Esophagus (tissue), 2 donors: ENCODE measurements around the gene COX4I2. TPM values are rescaled to one million over a fixed set of nuclear protein-coding genes. Genes with fewer than 3 reads are reported as not detected.
A peak's percentile ranks its signal among the peaks of the same experiment; 100 is the strongest.
"Not testable (repeated sequence)": the region's sequence is repeated elsewhere in the genome, so short reads cannot be mapped to it uniquely, and the experiment has no call there.

Experiments used
- H3K27ac ChIP-seq, 2 donors: one replicate each; pipeline ENCODE4 v1.5.1; 2013; ENCODE audit warnings: low read depth in 2 of 2, mild to moderate bottlenecking in 2 of 2, inconsistent platforms in 1 of 2, low read length in 1 of 2, moderate library complexity in 1 of 2
- H3K27me3 ChIP-seq, 2 donors: one replicate each; pipeline ENCODE4 v1.6.1; 2013; ENCODE audit warnings: low read length in 2 of 2, control low read depth in 1 of 2, mild to moderate bottlenecking in 1 of 2; ENCODE audit not compliant: insufficient read depth in 2 of 2, control insufficient read depth in 1 of 2
- H3K36me3 ChIP-seq, 2 donors: one replicate each; pipeline ENCODE4 v1.6.1; 2013; ENCODE audit warnings: low read length in 1 of 2; ENCODE audit not compliant: control insufficient read depth in 2 of 2, insufficient read depth in 2 of 2
- H3K4me1 ChIP-seq, 2 donors: one replicate each; pipeline ENCODE4 v1.6.1; 2013; ENCODE audit warnings: low read length in 1 of 2; ENCODE audit not compliant: control insufficient read depth in 2 of 2, insufficient read depth in 2 of 2
- H3K4me3 ChIP-seq, 2 donors: one replicate each; pipeline ENCODE4 v1.5.1; 2013; ENCODE audit warnings: low read length in 2 of 2, mild to moderate bottlenecking in 2 of 2, low read depth in 1 of 2, moderate library complexity in 1 of 2
- H3K9me3 ChIP-seq, 2 donors: one replicate each; pipeline ENCODE4 v1.6.1; 2013; ENCODE audit warnings: mild to moderate bottlenecking in 2 of 2, low read depth in 1 of 2, low read length in 1 of 2, moderate library complexity in 1 of 2; ENCODE audit not compliant: control insufficient read depth in 2 of 2, insufficient read depth in 1 of 2
- WGBS, 2 donors: extraction: QIAGEN DNeasy Blood & Tissue Kit; methylation state at CpG; one replicate each; pipeline ENCODE4 v1.1.7; 2013; 5-methylcytosine and 5-hydroxymethylcytosine counted together
- polyA plus RNA-seq, 2 donors: library from polyadenylated mRNA; stranded (reverse); fragments of 200-250 nt; gene quantifications; one replicate each; pipeline ENCODE4 v1.2.3, GENCODE V29; 2013
- donor health status: healthy with polysubstance abuse.
- donor health status: Bipolar disorder and iron deficiency.

The COX4I2 gene
- polyA plus RNA-seq, 2 donors: 2.6 to 3.8 TPM

DNA sequence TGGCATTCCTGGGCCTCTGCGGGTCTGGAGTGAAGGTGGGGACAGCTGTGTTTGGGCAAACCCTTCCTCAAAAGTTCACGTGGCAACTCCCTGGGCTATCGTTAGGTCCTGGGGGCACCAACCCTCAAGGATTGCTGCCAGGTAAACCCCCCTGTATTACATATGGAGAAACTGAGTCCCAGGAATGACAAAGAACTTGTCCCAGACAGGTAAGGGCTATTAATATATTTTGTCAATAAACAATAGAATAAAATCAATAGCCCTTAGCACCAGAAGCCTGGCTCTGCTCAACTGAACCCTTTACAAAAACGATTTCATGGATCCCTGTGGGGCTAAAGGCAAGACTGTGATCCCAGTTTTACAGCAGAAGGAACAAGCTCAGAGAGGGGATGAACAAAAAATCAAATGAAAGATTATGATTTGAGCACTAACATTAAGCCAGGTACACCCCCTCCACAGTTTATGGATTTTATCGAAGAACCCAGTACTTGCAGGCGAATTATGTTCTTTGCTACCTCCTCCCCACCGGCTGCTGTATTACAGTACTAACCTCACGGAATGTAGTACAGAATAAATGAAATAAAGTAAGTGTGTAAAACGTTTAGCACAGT, 30.0 kb upstream of the COX4I2 start:
- H3K27ac ChIP-seq: peak overlapping the region; percentile 87 to 98
- H3K27me3 ChIP-seq: no peaks in the 10 kb centered on the region
- H3K9me3 ChIP-seq: no peaks in the 10 kb centered on the region
- no peaks in the 10 kb centered on the region for H3K36me3 ChIP-seq
- H3K4me3 ChIP-seq: peak overlapping the region; percentile 81 to 83
- peaks cover 0 to 6% of the 10 kb centered on the region in 2 donors for H3K4me1 ChIP-seq
- 58 to 59% methylated on average over 9 of the region's 9 CpGs for WGBS, 2 donors

DNA sequence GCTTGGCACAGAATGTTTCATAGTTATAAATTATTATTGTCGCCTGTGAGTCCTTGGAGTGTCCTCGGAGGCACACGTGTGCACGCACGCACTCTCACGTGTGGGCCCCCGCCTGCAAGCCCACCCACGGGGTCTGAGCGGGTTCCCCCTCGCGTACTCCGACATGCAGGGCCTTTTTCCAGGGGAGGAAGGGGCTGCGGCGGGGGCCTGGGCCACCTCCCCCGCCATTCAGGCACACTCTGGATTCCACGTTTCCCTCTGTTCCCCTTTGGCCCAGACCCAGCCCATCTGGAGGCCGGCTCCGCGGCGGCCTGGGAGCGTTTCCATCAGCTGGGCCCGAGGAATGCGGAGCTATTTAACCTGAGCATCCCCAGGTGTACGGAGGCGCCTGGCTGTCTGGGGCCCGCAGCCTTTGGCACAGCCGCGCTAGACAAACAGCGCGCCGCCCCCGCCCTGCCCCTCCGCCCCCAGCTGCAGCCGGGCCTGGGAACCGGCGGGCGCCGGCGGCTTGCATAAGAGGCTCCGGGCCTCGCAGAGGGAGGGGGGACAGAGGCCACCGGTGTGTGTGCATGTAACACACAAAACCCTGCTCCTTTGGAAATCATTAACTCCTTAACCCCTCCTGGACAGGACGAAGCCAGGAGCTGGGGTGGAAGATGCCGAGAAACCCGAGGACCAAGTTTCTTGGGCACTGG, 29.3 kb upstream of the COX4I2 start:
- 17 to 19% methylated on average over 40 to 45 of the region's 45 CpGs for WGBS, 2 donors
- Histone ChIP-seq H3K36me3 (no peaks in the 10 kb centered on the region), H3K4me1 (peaks cover 0 to 6% of the 10 kb centered on the region in 2 donors), H3K9me3 (no peaks in the 10 kb centered on the region), H3K4me3 (peak overlapping the region in 1 of 2 donors; percentile 81), H3K27ac (peak overlapping the region; percentile 87 to 98), H3K27me3 (no peaks in the 10 kb centered on the region)

DNA sequence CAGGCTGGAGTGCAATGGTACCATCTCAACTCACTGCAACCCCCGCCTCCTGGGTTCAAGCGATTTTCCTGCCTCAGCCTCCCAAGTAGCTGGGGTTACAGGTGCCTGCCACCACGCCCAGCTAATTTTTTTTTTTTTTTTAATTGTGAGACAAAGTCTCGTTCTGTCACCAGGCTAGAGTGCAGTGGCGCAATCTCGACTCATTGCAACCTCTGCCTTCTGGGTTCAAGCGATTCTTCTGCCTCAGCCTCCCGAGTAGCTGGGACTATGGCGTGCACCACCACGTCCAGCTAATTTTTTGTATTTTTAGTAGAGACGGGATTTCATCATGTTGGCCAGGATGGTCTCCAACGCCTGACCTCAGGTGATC, 25.5 kb upstream of the COX4I2 start:
- WGBS, 2 donors: 76 to 79% methylated on average over 12 of the region's 12 CpGs
- not testable (repeated sequence) for H3K9me3 ChIP-seq, H3K4me3 ChIP-seq, H3K36me3 ChIP-seq, H3K27me3 ChIP-seq, H3K4me1 ChIP-seq
- H3K27ac ChIP-seq: peak overlapping the region; percentile 75 to 80

DNA sequence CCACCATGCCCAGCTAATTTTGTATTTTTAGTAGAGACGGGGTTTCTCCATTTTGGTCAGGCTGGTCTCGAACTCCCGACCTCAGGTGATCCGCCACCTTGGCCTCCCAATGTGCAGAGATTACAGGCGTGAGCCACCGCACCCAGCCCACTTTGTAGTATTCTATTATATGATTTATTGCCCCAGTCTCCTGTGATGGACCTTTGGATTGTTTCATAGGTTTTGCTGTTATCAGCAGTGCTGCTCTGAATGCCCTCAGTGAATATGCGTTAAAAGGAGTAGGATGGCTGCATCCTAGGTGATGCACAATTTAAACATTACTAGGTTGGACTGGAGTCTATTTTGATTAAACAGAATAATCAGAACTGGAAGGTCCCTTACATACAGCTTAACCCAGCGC, 22.3 kb upstream of the COX4I2 start:
- H3K27ac ChIP-seq: no peak overlapping the region
- 82 to 95% methylated on average over 8 of the region's 8 CpGs for WGBS, 2 donors
- H3K4me1 ChIP-seq: no peaks in the 10 kb centered on the region
- peaks cover 0 to 3% of the 10 kb centered on the region in 2 donors for H3K9me3 ChIP-seq
- H3K36me3 ChIP-seq: no peaks in the 10 kb centered on the region
- no peaks in the 10 kb centered on the region for H3K27me3 ChIP-seq
- H3K4me3 ChIP-seq: no peak overlapping the region

DNA sequence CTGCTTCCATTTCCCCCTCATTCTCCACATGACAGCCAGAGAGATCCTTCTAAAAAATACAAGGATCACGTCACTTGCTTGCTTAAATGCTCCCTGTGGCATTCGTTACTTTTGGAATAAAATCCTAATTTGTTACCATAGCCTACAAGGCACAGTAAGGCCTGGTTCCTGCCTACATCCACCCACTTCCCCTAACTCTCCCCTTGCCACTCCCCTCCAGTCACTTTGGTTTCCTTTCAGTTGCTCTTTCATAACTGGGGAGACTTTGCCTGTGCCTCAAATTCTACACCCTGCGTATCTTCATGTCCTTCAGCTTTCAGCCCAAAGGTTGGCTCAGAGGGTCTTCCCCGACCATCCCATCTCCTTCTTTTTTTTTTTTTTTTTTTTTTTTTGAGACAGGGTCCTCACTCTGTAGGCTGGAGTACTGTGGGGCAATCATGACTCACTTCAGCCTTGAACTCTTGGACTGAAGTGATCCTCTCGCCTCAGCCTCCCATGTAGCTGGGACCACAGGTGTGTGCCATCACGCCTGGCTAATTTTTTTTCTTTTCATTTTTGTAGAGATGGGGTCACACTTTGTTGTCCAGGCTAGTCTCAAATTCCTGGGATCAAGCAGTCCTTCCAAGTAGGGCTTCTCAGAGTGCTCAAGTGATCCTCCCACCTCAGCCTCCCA, 20.1 kb upstream of the COX4I2 start:
- no peaks in the 10 kb centered on the region for H3K27me3 ChIP-seq
- H3K27ac ChIP-seq: no peak overlapping the region
- no peaks in the 10 kb centered on the region for H3K4me1 ChIP-seq
- no peak overlapping the region for H3K4me3 ChIP-seq
- no peaks in the 10 kb centered on the region for H3K36me3 ChIP-seq
- WGBS, 2 donors: 82 to 83% methylated on average over 6 of the region's 6 CpGs
- H3K9me3 ChIP-seq: peaks cover 0 to 3% of the 10 kb centered on the region in 2 donors

DNA sequence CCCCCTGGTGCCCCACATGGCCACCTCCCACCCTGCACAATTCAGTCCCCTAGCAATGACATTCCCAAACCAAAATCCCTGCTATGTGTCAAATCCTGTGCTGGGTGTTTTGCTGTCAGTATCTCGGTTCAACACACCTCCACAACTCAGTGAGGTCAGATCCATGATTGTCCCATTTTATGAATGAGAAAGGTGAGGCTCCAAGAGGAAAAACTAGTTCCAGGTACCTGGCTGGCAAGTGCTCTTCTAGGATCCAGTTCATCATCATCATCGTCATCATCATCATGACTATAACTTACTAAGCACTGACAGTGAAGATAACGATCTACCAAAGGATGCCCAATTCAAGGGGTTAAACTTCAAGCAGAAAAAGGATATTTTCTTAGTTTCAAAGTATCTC, 17.5 kb upstream of the COX4I2 start:
- Histone ChIP-seq H3K4me3 (no peak overlapping the region), H3K27ac (no peak overlapping the region), H3K36me3 (no peaks in the 10 kb centered on the region), H3K27me3 (no peaks in the 10 kb centered on the region), H3K9me3 (peaks cover 0 to 3% of the 10 kb centered on the region in 2 donors), H3K4me1 (no peaks in the 10 kb centered on the region)
- 75 to 83% methylated on average over 3 of the region's 3 CpGs for WGBS, 2 donors

DNA sequence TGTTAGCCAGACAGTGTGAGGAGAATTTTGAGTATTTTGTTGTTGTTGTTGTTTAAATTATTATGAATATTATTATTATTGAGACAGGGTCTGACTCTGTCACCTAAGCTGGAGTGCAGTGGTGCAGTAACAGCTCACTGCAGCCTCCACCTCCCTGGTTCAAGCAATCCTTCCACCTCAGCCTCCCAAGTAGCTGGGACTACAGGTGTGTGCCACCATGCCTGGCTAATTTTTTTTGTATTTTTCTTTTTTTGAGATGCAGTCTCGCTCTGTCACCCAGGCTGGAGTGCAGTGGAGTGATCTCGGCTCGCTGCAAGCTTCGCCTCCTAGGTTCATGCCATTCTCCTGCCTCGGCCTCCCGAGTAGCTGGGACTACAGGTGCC, 14.6 kb upstream of the COX4I2 start:
- not testable (repeated sequence) for H3K4me3 ChIP-seq, H3K27ac ChIP-seq, H3K27me3 ChIP-seq, H3K36me3 ChIP-seq, H3K4me1 ChIP-seq, H3K9me3 ChIP-seq
- 93 to 95% methylated on average over 6 of the region's 6 CpGs for WGBS, 2 donors

DNA sequence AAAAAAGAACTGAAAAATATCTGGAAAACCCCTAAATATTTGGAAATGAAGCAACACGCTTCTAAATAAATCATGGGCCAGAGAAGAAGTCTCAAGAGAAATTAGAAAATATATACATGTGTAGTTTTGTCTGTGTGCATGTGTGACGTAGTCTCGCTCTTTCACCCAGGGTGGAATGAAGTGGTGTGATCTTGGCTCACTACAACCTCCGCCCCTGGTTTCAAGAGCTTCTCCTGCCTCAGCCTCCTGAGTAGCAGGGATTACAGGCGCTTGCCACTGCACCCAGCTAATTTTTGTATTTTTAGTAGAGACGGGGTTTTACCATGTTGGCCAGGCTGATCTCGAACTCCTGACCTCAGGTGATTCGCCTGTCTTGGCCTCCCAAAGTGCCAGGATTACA, 11.2 kb upstream of the COX4I2 start:
- 80 to 85% methylated on average over 8 of the region's 8 CpGs for WGBS, 2 donors
- H3K27ac ChIP-seq, H3K36me3 ChIP-seq, H3K27me3 ChIP-seq, H3K9me3 ChIP-seq, H3K4me3 ChIP-seq, H3K4me1 ChIP-seq: not testable (repeated sequence)

DNA sequence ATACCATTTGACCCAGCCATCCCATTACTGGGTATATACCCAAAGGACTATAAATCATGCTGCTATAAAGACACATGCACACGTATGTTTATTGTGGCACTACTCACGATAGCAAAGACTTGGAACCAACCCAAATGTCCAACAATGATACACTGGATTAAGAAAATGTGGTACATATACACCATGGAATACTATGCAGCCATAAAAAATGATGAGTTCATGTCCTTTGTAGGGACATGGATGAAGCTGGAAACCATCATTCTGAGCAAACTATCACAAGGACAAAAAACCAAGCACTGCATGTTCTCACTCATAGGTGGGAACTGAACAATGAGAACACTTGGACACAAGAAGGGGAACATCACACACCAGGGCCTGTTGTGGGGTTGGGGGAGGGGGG, 9.7 kb upstream of the COX4I2 start:
- H3K4me3 ChIP-seq, H3K9me3 ChIP-seq, H3K36me3 ChIP-seq, H3K4me1 ChIP-seq, H3K27ac ChIP-seq, H3K27me3 ChIP-seq: not testable (repeated sequence)
- 70 to 76% methylated on average over 2 of the region's 2 CpGs for WGBS, 2 donors
